GM12872 (cell line): Measurements from ENCODE around the gene ROCK2.

Experiments
- CTCF ChIP-seq: IDR thresholded peaks from 3 replicates; pipeline ENCODE4 v1.5.1; 2011; ENCODE audit warnings: low read depth, mild to moderate bottlenecking, low read length, moderate library complexity; ENCODE audit not compliant: insufficient read depth

Gene ROCK2

DNA sequence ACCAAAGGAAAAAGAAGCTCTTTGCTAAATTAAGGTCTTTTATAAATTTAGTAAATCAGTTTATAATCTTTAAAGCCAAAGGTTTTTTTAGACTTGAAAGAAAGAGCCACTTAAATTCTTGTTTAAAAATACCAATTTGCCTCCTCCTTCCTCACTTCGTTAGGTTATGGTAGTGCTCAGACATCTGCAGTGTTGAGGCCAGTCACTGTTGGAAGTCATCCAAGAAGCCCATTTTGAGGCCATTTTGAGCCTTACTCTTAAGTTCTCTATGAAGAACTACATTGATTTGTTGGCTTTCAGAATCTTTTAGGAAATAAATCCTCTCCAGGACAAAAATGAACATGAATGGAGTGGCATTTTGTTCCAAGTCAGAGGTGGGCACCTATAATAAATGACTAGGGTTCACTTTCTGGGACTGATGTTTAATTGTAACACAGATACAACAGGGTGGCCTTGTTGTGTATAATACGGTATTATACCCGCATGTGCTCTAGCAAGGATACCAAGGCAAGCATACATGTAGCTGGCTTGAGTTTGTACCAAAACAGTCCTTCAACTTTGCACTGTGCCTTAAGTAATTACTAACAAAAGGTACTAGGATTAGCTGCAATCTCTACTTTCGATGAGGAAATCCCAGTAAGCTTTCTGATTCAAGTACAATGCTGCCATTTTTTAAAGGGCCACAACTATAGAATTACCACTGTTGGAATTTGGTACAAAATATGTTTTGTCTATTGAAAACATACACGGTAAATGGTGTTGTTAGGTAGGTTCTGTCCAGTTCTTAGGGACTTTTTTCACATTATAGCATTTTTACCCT lies 166.4 kb downstream of the ROCK2 start:
- TF ChIP-seq CTCF, result no peak

DNA sequence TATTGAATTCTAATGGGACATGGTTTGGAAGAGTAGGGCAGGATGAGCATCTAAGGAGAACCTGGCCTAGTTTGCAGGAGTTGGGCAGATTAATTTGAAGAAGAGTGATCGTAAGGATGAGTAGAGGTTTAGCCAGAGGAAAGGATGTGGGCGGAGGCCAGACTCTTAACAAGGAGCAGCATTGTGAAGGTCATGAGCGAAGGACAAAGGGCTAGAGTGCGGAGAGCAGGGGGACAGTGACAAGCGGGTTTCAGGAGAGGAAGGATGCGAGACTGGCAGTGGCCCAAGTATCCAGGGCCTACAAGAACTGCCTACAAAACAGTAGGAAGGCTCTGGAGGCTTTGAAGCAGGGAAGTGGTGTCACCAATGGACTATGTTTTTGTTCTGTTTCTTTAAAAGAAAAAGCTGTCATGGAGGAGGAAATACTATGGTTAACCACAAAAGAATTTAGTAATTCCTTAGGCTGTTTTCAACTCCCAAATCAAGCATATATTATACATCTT lies 169.1 kb downstream of the ROCK2 start:
- TF ChIP-seq CTCF, result no peak

DNA sequence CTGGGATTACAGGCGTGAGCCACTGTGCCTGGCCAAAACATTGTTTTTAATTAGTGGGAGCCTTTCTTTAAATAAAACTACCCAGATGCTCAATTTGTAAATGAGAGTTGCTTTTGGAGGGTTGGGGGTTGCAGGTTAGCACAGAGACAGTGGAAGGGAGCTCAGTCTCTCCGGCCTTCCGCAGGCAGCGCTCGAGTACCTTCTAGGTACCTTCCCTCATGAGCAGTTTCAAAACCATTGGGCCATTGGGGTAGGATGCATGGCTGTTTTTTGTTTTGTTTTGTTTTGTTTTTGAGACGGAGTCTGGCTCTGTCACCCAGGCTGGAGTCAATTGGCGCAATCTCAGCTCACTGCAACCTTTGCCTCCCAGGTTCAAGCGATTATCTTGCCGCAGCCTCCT lies 170.2 kb downstream of the ROCK2 start:
- no peak for TF ChIP-seq CTCF

- TF ChIP-seq CTCF, result no peak
Observed at GRCh38 chr2:11169333-11169732, 175.1 kb downstream of the ROCK2 start.

DNA sequence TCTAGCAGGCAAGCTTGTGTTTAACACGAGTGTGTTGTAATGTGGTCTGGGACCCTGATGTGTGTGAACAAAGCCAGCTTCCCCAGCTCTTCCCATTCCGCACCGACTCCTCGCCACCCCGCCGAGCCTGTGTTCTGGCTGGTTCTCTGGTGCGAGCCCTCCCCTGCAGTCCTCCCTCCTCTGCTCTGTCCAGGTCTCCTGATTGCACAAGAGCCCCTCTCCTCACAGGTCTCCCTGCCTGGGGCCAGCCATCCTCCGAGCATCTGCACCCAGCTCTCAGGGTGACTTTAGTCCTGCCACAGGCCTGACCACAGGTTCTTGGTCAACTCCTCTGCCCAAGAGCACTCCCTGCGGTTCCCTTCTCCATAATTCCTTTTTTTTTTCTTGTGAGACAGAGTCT lies 175.9 kb downstream of the ROCK2 start:
- TF ChIP-seq CTCF, result no peak

DNA sequence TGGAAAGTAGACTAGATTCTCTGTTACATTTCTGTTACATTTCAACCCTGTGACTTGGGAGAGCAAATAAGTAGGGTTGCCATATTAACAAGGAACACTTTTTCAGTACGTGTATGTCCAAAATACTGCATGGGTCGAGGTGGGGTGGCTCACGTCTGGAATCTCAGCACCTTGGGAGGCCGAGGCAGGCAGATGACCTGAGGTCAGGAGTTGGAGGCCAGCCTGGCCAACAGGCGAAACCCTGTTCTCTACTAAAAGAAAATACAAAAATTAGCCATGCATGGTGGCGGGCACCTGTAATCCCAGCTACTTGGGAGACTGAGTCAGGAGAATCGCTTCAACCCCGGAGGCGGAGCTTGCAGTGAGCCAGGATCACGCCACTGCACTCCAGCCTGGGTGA lies 178.0 kb downstream of the ROCK2 start:
- TF ChIP-seq CTCF, result no peak

- no peak for TF ChIP-seq CTCF
Observed at GRCh38 chr2:11163439-11164317, 180.8 kb downstream of the ROCK2 start.
